Type B pancreatic cell (in vitro differentiated cells): ENCODE results near the gene SERPINA4. TPM values are rescaled to one million over a fixed set of nuclear protein-coding genes. Genes with fewer than 3 reads are reported as not detected.

Source experiments
- DNase-seq: peaks from one replicate; pipeline ENCODE4 v3.0.0; 2021; ENCODE audit warnings: mixed read lengths; ENCODE audit not compliant: unreplicated experiment; ENCODE audit errors: extremely low spot score
- H3K27ac Mint-ChIP-seq: 2 replicates; pipeline ENCODE4 v1.8.0; 2021; ENCODE audit warnings: mild to moderate bottlenecking, mixed read lengths
- H3K27me3 Mint-ChIP-seq: 2 replicates; pipeline ENCODE4 v1.8.0; 2021; ENCODE audit warnings: mixed read lengths
- H3K36me3 Mint-ChIP-seq: 2 replicates; pipeline ENCODE4 v1.8.0; 2021; ENCODE audit warnings: mixed read lengths
- H3K4me1 Mint-ChIP-seq: one replicate; pipeline ENCODE4 v1.8.0; 2021; ENCODE audit warnings: mixed read lengths; ENCODE audit not compliant: unreplicated experiment
- H3K4me3 Mint-ChIP-seq: 2 replicates; pipeline ENCODE4 v1.8.0; 2021; ENCODE audit warnings: mild to moderate bottlenecking, mixed read lengths
- H3K9me3 Mint-ChIP-seq: 2 replicates; pipeline ENCODE4 v1.8.0; 2021; ENCODE audit warnings: mixed read lengths
- total RNA-seq: library from RNA; stranded (reverse); gene quantifications from 2 replicates; pipeline ENCODE4 v1.2.1, GENCODE V29; 2021; ENCODE audit warnings: low replicate concordance
- TF ChIP-seq, protein P1 (sequence below): fragments of 200-600 bp; sonication (generic); conservative IDR thresholded peaks from 2 replicates; pipeline ENCODE4 v1.5.0; 2021; ENCODE audit warnings: antibody characterized with exemption, mild to moderate bottlenecking

Gene SERPINA4
- total RNA-seq, 1 donor from 2014 or later, result 1.4 TPM

DNA sequence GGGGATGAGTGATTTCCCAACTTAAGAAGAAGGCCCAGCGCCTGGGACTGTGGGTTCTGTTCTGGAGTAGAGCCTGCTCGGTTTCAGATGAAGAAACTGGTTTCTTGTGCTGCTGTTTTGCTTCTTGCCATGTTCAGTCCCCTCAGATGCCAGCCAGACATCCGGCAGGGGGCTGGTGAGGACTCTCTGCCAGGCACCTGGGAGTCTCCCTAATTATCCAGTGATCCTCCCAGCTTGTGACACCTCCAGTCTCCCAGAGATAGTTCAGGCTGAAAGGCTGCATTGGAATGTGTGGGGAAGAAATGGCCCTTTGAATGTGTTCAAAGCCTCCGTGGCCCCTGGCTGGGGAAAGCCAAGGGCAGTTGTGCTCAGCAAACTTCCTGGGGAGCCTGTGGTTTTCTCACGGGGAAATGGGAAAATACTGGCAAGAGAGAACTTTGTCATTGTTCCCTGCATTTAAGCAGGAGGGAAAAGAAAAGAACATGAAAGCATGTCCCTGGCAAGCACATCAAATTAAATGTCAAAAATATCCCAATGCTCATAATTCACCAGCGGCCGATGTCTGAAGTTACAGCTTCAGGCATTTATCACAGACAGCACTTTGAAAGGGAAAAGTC, 43.5 kb upstream of the SERPINA4 start:
- H3K4me3 Mint-ChIP-seq, result no peak overlapping the region
- no peaks in the 10 kb centered on the region for H3K9me3 Mint-ChIP-seq
- no peaks in the 10 kb centered on the region for H3K36me3 Mint-ChIP-seq
- H3K27me3 Mint-ChIP-seq, result peaks cover 22% of the 10 kb centered on the region
- TF ChIP-seq, protein P1, sequence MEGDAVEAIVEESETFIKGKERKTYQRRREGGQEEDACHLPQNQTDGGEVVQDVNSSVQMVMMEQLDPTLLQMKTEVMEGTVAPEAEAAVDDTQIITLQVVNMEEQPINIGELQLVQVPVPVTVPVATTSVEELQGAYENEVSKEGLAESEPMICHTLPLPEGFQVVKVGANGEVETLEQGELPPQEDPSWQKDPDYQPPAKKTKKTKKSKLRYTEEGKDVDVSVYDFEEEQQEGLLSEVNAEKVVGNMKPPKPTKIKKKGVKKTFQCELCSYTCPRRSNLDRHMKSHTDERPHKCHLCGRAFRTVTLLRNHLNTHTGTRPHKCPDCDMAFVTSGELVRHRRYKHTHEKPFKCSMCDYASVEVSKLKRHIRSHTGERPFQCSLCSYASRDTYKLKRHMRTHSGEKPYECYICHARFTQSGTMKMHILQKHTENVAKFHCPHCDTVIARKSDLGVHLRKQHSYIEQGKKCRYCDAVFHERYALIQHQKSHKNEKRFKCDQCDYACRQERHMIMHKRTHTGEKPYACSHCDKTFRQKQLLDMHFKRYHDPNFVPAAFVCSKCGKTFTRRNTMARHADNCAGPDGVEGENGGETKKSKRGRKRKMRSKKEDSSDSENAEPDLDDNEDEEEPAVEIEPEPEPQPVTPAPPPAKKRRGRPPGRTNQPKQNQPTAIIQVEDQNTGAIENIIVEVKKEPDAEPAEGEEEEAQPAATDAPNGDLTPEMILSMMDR, result no peak
- H3K27ac Mint-ChIP-seq, result no peak overlapping the region
- no peak for DNase-seq
- no peaks in the 10 kb centered on the region for H3K4me1 Mint-ChIP-seq

DNA sequence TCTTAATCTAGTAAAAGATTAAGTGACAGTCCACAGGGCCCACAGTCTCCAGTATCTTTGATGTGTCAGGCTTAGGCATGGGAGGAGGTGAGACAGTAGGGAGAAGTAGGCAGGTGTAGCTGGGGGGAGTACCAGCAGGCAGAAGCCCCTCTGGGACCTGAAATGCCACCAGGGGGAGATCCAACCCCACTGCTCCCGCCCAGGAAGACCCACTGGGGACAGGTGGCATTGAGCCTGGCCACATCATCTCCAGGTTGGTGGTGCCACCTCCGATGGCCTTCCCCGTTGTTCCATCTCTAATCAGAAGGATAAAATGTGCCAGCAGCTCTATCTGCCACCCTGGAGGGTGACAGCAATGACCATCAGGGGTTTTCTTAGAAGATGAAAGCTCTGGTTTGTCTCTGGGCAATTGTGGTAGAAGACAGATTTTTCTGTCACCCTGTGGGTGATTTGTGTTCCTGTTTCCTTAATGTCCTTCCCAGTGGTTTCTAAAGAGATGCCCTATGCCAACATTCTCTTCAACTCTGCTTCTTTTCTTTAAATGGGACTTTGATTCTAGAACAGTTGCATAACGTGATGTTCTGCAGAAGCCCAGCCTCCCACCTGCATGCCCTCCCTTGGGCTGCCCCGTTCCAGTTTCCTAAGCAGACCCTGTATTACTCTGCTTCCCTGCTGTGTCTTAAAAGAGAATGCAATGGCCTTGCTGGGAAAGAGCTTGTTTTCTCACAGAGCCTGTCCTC, 39.7 kb upstream of the SERPINA4 start:
- Mint-ChIP-seq H3K27me3 (peaks cover 27% of the 10 kb centered on the region), H3K4me1 (no peaks in the 10 kb centered on the region), H3K9me3 (no peaks in the 10 kb centered on the region), H3K36me3 (no peaks in the 10 kb centered on the region), H3K27ac (no peak overlapping the region), H3K4me3 (no peak overlapping the region)
- DNase-seq, result no peak
- TF ChIP-seq, protein P1, result no peak

DNA sequence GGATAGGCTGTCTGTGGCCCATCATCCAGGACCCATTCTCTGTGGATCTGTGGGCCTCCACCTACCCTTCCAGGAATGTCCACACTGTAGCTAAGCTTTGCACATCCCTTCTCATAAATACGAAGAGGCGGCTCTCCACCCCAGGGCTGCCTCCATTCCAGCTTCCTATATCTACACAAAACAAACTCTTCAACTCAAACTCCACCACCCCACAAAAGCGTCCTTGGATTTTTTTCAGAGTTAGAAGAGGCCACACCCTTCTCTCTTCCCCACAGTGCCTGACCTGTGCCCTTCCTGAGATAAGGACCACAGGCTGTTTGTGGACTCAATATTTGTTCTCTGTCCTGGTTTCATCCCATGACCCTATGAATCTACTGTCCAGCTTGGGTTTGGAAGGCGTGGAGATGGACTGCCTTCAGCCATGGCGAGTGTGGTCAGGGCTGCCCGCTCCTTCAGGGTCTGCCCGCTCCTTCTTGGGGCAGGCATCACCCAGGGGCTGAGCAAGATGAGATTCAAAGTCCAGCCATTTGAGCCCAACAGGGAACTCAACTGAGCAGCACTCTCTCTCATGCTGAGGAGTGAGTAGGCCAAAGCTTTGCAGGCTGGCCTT, 39.0 kb upstream of the SERPINA4 start:
- H3K9me3 Mint-ChIP-seq, result peaks cover 3% of the 10 kb centered on the region
- TF ChIP-seq, protein P1, result no peak
- H3K27me3 Mint-ChIP-seq, result peaks cover 26% of the 10 kb centered on the region
- no peak for DNase-seq
- H3K27ac Mint-ChIP-seq, result no peak overlapping the region
- no peaks in the 10 kb centered on the region for H3K36me3 Mint-ChIP-seq
- no peaks in the 10 kb centered on the region for H3K4me1 Mint-ChIP-seq
- no peak overlapping the region for H3K4me3 Mint-ChIP-seq

DNA sequence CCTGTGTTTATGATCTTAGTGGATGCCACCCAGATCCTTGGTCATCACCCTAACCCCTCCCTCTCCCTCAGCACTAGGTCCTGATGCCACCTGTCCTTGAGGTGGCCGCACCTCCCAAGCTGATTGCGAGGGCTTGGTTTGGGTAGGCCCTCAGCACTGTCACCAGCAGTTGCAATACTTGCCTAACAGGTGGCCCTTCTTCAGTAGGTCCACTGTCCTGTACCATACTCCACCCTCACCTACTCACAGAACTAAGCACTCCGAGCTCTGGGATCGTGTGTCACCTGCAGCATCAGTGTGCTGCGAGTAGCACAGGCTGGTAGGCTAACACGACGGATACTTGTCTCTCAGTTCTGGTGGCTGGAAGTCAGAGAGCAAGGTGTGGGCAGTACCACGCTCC, 38.0 kb upstream of the SERPINA4 start:
- Mint-ChIP-seq H3K27me3 (peaks cover 21% of the 10 kb centered on the region), H3K4me1 (no peaks in the 10 kb centered on the region), H3K4me3 (no peak overlapping the region), H3K36me3 (no peaks in the 10 kb centered on the region), H3K27ac (no peak overlapping the region), H3K9me3 (peaks cover 3% of the 10 kb centered on the region)
- TF ChIP-seq, protein P1, result no peak
- no peak for DNase-seq

DNA sequence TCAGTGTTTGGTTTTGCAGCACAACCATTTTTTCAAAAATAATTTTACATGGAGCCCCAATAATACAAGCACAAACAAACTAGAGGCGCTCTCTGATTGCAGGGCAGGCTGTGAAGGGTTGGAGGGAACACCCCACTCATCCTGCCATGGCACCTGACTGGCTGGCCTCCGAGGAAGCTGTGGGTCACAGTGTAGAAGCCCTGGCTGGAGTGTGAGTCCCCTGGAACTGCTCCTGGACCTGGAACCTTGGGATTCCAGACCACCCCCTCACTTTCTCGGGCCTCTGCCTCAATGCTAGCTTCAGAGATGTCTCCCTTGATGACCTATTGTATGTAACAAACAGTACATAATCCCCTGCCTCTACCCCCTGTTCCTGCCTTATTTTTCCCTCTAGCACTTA, 37.1 kb upstream of the SERPINA4 start:
- H3K27ac Mint-ChIP-seq, result no peak overlapping the region
- no peaks in the 10 kb centered on the region for H3K4me1 Mint-ChIP-seq
- H3K36me3 Mint-ChIP-seq, result no peaks in the 10 kb centered on the region
- peaks cover 18% of the 10 kb centered on the region for H3K27me3 Mint-ChIP-seq
- peaks cover 3% of the 10 kb centered on the region for H3K9me3 Mint-ChIP-seq
- H3K4me3 Mint-ChIP-seq, result no peak overlapping the region
- no peak for DNase-seq
- TF ChIP-seq, protein P1, result no peak
